HUDEP-2 (cell line): Measurements from ENCODE around the gene SBDS.
"Not testable (repeated sequence)": the region's sequence is repeated elsewhere in the genome, so short reads cannot be mapped to it uniquely, and the experiment has no call there.

Experiments
- DNase-seq, 76 experiments: peaks; one replicate each; lab custom pipeline; 2025; ENCODE audit not compliant: unreplicated experiment in 76 of 76; lab: John Stamatoyannopoulos, UW

SBDS gene

DNA sequence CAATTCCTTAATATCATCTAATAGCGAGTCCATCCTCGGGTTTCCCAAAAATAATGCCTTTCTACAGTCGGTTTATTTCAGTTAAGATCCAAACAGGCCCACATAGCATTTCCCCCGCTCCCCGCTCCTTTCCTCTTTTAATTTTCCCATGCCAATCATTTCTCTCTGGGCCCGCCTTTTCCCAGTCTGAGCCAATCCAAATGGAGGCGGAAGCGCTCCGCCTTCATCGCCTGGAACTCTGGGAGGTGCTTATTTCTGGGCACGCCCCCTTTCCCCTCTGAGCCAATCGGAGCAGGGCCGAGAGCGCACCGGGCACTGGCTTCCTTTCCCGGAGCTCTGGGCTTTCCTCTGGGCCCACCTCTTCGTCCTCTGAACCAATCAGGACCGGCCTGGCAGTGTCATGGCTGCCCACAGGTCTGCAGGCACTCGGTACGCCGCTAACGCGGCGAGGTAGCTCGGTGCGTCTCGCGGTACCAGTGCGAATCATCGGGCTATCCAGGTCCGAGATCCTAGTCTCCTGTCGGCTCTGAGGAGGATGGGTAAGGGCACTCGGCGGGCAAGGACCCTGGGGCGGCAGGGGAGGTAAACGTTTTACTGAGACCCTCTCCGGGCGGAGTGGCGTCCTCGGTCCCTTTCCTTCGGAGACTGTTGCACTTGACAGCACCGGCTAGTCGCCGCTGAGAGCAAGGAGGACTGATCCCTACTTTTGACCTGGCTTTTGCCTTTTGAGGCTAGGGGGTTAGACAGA, 1.2 kb upstream of the SBDS start, which contains the start of gene TYW1:
TSS of gene TYW1 (plus strand) at position 390 of the 748 bp plus-strand sequence. CDS start at position 536, 146 bp downstream.
- DNase-seq, result peak; percentile 51 to 99 (median 97)

- DNase-seq, result peak in 72 of 76 experiments; percentile 1 to 72 (median 32)
These were observed 716 bp downstream of the SBDS start for GRCh38 chr7:66994691-66995049.

GRCh38 chr7:66994051-66994450, 1.3 kb downstream of the SBDS start:
- not testable (repeated sequence) for DNase-seq

DNA sequence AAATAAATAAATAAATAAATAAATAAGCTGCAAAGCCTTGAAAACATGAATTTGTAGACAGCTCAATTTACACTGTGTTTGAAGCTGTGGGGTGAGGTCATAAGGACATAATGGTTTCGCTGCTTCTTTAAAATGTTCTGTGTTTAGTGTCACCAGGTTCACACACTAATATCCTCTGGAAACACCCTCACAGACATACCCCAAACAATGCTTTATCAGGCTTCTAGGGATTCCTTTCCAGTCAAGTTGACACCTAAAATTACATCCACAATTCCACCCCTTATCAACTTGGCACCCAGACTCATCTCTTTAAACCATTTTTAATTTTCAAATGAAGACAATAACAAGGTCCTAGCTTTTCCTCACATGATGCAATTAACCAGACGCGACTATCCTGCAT, 5.8 kb downstream of the SBDS start:
- DNase-seq, result not testable (repeated sequence)

- not testable (repeated sequence) for DNase-seq
These were observed 15.1 kb downstream of the SBDS start for GRCh38 chr7:66980336-66980735.

GRCh38 chr7:66979013-66979412, 16.4 kb downstream of the SBDS start:
- not testable (repeated sequence) for DNase-seq

DNA sequence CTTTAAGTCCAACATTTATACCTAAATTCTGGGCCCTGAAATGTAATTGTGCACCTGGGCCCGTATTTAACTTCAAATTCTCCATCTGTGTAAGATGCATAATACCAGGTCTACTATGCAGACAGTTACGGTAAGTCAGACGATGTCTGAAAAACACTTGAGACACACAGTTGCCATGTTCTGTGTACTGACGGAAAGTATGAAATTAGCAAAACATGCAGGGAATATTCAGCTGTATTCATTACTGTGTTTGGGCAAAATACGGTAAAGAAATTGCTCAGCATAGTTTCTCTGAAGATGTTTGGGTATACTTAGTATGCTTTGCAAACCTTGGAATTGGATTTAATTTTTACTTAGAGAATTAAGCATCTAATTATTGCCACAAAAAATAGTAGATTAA, 17.1 kb downstream of the SBDS start:
- DNase-seq, result not testable (repeated sequence)

GRCh38 chr7:66974986-66975590, 20.3 kb downstream of the SBDS start:
- no peak for DNase-seq

DNA sequence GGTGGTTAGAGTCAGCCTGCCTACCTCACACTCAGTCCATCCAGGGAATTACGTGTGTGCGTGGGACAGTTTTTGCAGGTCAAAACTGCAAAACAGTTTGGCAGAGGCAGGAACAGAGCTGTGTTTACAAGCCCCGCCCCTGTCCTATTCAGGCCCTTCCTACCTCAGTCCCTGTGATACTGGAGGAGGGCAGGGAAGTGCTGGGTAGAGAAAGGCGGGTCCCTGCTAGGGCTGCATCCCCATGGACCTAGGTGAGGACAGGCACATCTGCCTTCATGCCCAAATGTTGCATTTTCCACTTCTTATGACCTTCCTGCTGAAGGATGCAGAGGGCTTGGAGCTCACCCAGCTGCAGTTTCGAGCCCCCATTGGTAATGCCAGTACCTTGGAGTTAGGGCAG, 25.1 kb downstream of the SBDS start:
- no peak for DNase-seq

- DNase-seq, result not testable (repeated sequence)
These were observed 26.4 kb downstream of the SBDS start for GRCh38 chr7:66969001-66969400.

DNA sequence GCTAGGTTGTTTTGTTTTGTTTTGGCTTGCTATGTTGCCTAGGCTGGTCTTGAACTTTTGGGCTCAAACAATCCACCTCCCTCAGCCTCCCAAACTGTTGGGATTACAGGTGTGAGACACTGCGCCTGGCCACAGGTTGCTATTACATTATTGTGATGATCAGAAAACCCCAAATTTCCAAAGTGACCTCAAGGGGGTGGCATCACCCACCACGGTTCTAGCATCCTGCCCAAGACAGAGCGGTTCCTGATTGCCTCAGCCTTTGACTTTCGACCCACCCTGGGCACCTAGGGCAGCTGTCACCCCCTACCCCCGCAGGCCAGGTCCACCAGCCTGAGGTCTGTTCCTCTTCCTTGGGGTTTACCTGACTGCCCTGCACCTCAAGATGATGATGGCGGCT, 28.4 kb downstream of the SBDS start:
- peak in 1 of 76 experiments; percentile 1 for DNase-seq

DNA sequence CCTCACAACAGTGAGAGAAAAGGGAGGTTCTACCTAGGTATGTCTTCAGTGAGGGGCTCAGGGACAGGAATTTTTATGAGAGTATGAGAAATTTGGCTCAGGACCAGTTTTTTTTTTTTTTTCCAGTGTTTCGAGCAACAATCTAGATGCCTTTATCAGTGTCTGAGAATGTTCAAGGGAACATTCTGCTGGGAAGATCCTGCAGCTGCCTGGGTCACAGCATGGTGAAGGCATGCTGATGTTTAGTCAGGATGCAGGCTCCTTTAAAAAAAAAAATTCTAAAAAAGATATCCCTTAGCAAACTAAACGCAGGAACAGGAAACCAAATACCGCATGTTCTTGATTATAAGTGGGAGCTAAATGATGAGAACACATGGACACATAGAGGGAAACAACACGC, 31.0 kb downstream of the SBDS start:
- DNase-seq, result no peak

DNA sequence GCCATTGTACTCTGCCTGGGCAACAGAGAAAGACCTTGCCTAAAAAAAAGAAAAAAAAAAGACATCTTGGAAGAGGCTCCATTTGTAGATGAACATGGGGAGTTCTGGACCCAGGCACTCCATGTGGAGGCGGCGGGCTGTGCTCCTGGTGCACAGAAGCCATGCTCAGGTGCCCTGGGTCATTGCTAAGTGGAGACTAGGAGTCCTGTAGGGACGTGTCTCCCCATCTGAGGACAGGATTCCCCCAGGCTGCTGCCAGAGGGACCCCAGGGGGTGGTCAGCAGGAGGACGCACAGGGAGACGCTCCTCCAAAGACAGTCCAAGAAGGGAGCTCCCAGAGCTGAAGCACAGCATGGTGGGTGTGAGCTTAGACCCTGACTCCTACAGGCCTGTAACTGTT, 34.3 kb downstream of the SBDS start:
- no peak for DNase-seq

- no peak for DNase-seq
These were observed 35.2 kb downstream of the SBDS start for GRCh38 chr7:66960192-66960591.

GRCh38 chr7:66958538-66959350, 36.6 kb downstream of the SBDS start:
- DNase-seq, result no peak

DNA sequence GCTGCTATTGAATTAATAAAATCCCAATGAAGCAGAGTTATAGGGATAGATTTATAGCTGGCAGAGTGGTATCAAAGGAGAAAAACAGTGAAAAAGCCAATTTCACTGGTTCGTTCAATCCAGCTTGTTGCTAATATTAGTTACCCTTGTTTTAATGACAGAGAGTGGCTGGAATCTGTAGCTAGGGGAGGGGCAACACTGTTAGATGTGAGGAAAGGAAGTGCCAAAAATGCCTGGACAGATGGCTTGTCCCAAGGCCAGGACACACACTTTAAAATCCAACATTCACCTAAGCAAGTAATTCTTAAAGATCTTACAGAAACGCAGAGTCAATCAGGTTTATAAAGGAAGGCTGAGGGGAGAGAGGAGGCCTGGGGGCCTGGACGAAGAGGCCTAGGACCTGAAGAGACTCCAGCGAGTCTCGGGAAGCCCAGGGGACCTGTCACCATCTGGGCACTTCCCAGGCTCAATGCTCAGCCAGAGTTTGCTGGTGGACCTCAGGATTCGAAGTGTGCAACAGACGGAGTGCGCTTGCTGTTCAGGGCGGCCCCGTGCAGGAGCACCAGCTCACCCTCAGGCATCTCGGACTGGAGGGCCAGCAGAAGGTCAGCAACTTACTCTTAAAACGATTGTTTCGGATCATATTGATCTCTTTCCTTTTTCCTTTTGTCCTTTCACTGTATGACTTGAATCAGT, 37.6 kb downstream of the SBDS start:
- DNase-seq, result no peak

GRCh38 chr7:66953044-66953427, 42.4 kb downstream of the SBDS start:
- DNase-seq, result no peak

DNA sequence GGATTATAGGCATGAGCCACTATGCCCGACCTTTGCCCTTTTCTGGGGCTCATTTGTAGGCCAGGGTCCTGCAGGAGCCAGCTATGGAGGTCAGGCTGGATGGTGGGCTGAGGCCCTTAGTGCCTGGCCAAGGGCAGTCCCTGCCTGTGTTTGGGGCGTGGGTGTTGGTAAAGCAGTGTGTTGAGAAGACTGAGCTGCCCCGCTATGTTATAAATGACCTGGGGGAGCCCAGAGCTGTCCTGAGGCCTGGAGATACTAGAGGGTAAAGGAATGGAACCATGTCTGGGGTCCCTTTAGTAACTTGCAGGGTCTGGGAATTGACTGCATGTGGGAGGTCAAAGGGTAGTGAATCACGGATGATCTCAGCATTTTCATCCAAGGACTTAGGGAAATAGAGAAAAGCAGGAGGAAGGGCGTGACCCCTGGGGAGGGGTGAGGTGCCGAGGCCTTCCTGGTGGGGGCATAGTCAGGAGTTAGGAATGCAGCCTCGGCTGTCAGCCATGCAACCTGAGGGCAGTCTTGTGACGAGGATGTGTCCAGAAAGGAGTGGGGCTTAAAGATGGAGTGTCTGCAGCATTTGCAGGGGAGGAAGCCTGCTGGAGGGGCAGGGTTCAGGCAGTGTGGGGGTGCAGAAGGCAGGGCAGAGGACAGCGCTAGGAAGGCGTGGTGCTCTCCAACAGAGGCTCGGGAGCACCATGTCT, 42.9 kb downstream of the SBDS start:
- no peak for DNase-seq

DNA sequence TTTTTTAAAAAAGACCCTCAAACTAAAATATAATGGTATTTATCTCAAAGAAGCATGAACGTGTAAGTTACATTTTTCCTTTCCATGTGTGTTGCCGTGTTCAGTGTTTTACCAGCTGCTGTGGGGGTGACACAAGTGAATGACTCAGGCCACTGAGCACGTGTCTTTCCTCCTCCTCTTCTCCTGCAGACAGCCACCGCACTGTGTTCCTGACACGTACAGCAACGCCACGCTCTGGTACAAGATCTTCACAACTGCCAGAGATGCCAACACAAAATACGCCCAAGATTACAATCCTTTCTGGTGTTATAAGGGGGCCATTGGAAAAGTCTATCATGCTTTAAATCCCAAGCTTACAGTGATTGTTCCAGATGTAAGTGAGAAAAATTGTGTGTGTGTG, 44.6 kb downstream of the SBDS start:
- no peak for DNase-seq

DNA sequence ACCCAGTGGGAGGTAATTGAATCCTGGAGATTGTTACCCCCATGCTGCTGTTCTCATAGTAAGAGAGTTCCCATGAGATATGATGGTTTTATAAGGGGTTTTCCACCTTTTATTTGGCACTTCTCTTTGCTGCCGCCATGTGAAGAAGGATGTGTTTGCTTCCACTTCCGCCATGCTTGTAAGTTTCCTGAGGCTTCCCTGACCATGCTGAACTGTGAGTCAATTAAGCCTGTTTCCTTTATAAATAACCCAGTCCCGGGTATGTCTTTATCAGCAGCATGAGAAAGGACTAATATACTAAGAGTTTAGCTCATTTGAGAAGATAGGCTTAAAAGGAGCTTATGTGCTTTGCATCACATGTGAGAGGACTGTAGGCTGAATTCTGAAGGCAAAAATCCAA, 45.1 kb downstream of the SBDS start:
- DNase-seq, result no peak
